Astrocyte of the cerebellum (primary cell): ENCODE results near the gene MAP3K14.
A peak's percentile ranks its signal among the peaks of the same experiment; 100 is the strongest.

Experiments
- DNase-seq: peaks from one replicate; pipeline ENCODE4 v3.0.0-alpha.2; 2011; ENCODE audit warnings: low read depth
- H3K4me3 ChIP-seq: 2 replicates; pipeline ENCODE4 v1.5.1; 2011; ENCODE audit warnings: mild to moderate bottlenecking, low read depth, low read length, moderate library complexity
- in situ Hi-C: cut with HindIII; loops from 2 replicates; pipeline ENCODE4 v1.10.0; 2017; ENCODE audit warnings: low sequenced_read_pairs
- TF ChIP-seq, protein P1 (sequence below): IDR thresholded peaks from 2 replicates; pipeline ENCODE4 v1.5.1; 2012; ENCODE audit warnings: low read length, low read depth, moderate library complexity, mild to moderate bottlenecking; ENCODE audit errors: missing control alignments

The MAP3K14 gene

DNA sequence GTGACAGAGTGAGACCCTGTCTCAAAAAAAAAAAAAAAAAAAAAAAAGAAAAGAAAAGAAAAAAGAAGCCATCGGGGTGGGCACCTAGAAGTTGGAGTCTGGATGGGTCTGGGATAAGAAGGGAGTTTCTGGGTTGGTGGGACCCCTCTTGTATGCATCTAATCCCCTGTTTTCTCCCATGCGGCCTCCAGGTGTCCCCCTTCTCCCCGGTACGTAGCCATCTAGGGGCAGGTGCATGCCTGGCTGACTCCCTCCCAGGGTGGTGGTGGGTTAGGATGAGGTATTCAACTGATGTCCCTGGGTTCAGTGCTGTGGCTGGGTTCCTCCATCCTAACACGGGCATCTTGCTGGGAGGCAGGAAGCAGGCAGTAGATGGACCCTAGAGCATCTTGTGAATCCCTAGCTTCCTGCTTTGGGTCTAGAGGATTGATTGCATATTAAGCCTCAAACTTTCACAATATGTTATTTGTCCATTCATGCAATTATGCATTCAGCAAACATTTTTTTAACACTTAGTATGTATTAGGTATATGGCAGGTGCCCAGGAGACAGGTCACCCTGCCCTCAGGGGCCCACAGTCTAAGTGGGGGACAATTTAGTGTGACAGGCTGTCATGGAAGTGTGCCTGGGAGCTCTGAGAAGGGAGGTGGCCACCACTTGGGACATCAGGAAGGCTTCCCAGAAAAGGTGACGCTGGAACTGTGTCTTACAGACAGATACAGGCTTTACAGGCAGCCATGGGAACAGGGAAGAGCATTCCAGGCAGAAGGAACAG is 82.0 kb downstream of the MAP3K14 start:
- in situ Hi-C loops: no loop called here
- TF ChIP-seq, protein P1, sequence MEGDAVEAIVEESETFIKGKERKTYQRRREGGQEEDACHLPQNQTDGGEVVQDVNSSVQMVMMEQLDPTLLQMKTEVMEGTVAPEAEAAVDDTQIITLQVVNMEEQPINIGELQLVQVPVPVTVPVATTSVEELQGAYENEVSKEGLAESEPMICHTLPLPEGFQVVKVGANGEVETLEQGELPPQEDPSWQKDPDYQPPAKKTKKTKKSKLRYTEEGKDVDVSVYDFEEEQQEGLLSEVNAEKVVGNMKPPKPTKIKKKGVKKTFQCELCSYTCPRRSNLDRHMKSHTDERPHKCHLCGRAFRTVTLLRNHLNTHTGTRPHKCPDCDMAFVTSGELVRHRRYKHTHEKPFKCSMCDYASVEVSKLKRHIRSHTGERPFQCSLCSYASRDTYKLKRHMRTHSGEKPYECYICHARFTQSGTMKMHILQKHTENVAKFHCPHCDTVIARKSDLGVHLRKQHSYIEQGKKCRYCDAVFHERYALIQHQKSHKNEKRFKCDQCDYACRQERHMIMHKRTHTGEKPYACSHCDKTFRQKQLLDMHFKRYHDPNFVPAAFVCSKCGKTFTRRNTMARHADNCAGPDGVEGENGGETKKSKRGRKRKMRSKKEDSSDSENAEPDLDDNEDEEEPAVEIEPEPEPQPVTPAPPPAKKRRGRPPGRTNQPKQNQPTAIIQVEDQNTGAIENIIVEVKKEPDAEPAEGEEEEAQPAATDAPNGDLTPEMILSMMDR: peak; percentile 65
- no peak overlapping the region for H3K4me3 ChIP-seq
- DNase-seq: no peak

DNA sequence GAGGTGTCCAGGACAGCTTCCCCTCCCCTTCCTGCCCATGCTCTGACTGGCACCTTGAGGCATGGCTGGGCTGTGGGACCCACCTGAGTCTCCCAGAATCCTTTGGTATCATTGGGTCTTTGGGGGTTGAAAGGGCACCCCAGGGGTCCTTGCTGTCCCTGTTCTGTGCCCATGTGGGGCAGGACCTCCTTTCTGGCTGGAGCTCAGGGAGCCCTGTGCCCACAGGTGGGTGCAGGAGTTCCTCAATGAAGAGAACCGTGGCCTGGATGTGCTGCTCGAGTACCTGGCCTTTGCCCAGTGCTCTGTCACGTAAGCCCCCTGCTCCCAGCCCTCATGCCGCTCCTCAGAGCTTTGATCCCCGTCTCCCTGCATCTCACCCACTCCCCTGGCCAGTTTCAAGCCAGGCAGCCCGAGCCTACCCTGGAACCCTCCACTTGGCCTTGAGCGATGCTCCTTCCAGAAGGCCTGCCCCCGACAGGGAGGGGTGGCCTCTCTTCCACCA is 83.3 kb downstream of the MAP3K14 start:
- in situ Hi-C loops: no loop called here
- TF ChIP-seq, protein P1: no peak
- no peak overlapping the region for H3K4me3 ChIP-seq
- no peak for DNase-seq

DNA sequence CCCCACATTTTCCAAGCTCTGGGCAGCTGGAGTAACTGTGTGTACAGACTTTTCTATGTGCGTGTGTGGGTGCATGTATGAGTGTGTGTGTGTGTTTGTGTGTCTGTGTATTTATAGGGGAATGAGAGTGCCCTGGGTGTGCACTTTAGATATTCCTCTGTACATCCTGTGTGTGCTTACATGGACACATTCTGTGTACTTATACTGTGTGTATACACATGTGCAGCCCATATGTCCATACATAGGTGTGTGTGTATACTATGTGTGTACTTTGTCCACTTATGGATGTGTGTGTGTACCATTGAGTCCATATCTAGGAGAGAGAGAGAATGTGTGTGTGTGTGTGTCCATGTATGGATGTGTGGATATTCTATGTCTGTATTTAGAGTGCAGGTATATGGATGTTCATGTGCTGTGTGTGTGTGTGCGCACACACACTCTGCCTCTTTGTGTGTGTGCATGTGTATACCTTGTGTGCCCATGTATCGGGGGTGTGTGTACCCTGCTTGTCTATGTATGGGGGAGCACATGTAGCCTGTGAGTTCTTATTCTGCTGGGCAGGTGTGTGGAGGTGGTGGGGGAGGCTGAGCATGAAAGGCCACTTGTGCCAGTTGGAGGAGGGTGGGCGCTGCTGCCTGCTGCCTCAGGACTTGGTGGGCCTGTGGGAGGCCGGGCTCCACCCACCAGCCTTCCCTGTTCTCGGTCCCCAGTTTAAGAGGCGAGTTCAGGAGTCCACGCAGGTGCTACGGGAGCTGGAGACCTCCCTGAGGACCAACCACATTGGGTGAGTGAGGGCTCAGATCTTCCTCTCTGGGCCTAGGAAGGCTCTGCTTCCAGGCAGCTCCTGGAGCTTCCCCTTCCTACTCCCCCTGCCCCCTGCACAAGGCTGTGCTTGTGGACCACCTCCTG is 84.1 kb downstream of the MAP3K14 start:
- in situ Hi-C loops: no loop called here
- H3K4me3 ChIP-seq: no peak overlapping the region
- TF ChIP-seq, protein P1: no peak
- no peak for DNase-seq

GRCh38 chr17:45231481-45232116 is 85.2 kb downstream of the MAP3K14 start:
- in situ Hi-C loops: no loop called here
- DNase-seq: no peak
- TF ChIP-seq, protein P1: peak; percentile 30
- H3K4me3 ChIP-seq: no peak overlapping the region

- in situ Hi-C loops: no loop called here
- TF ChIP-seq, protein P1: no peak
- no peak overlapping the region for H3K4me3 ChIP-seq
- no peak for DNase-seq
These were observed 85.9 kb downstream of the MAP3K14 start for GRCh38 chr17:45230787-45231480.

- DNase-seq: no peak
- in situ Hi-C loops: no loop called here
- no peak overlapping the region for H3K4me3 ChIP-seq
- TF ChIP-seq, protein P1: no peak
These were observed 86.4 kb downstream of the MAP3K14 start for GRCh38 chr17:45230410-45230786.
